T1000 (cell line): ENCODE results near the gene GRM8.
"Not testable (repeated sequence)": the region's sequence is repeated elsewhere in the genome, so short reads cannot be mapped to it uniquely, and the experiment has no call there.

Experiments used
- DNase-seq: peaks from one replicate; lab custom pipeline; 2025; ENCODE audit warnings: mixed read lengths; lab: John Stamatoyannopoulos, UW

The GRM8 gene

DNA sequence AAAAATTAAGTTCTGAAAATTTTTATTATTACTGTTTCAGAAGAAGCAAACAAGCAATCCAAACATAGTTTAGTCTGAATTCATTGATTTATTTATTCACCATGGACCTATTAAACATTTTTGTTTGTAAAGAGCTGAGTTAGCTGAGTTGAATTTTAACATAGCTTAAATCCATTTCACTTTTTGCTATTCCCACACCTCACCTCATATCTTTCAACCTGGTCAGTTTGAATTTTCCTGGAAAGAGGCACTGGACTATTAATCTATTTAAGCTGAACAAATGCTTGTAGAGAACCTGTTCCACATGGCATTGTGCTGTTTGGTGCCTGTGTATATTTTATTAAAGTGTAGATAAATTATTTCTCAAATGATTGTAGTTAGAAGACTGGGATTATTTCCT, 344.2 kb downstream of the GRM8 start:
- not testable (repeated sequence) for DNase-seq

DNA sequence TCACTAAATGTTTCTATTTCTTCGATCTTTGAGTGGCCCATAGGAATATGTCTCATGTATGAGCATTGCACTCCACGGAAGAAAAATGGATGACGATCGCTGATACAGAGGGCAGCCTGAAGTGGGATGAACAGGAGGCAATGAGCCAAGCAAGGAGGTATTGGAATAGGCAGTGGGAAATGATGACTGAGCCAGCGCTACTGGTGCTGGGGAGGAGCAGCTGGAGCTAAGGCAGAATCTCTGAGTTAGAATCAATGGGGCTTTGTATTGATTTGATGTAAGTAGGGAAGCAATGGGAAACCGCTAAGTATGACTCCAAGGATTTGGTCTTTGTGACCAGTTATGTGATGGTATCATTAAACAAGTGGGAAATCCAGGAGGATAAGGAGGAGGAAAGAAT, 345.1 kb downstream of the GRM8 start:
- DNase-seq, result not testable (repeated sequence)

- DNase-seq, result not testable (repeated sequence)
Measured at GRCh38 chr7:126905255-126905654, 347.5 kb downstream of the GRM8 start.

GRCh38 chr7:126901041-126901765, 351.5 kb downstream of the GRM8 start:
- not testable (repeated sequence) for DNase-seq

DNA sequence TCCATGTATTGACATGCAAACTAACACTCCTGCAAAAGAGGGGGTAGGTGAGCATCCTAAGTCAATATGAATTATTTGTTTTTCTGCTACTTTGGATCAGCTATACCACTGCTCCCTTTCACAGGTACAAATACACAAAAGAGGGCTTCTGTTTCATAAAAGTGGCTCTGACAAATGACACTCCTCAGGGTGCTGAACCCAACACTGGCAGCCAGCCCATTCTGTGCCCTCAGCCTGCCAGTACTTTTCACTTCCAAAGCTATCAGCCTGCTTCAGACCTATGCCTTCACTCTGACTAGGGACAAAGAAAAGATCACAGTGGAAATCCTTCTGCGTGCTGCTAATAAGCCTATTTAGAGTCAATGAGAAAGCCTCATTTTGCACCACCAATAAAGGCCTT, 364.8 kb downstream of the GRM8 start:
- DNase-seq, result not testable (repeated sequence)

- not testable (repeated sequence) for DNase-seq
Measured at GRCh38 chr7:126887560-126887959, 365.2 kb downstream of the GRM8 start.

- DNase-seq, result not testable (repeated sequence)
Measured at GRCh38 chr7:126882730-126883129, 370.0 kb downstream of the GRM8 start.

- not testable (repeated sequence) for DNase-seq
Measured at GRCh38 chr7:126881908-126882307, 370.8 kb downstream of the GRM8 start.

DNA sequence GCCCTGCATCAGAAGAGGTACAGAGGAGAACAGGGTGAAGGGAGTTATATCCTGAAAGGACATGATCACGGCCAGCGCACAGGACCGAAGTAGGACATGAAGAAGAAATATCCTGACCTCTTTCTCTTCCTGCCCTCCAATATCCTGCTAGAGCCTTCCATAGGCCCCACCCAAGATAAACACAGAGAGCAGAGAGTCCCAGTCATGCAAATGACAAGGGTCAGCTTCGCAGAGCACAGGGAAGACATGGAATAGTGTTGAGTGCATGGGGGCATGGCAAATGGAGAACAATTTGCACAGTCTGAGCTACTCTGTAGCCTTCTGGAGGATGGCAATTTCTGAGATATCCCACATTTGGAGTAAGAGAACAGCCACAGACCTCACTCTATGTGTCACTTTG, 371.4 kb downstream of the GRM8 start:
- DNase-seq, result no peak

DNA sequence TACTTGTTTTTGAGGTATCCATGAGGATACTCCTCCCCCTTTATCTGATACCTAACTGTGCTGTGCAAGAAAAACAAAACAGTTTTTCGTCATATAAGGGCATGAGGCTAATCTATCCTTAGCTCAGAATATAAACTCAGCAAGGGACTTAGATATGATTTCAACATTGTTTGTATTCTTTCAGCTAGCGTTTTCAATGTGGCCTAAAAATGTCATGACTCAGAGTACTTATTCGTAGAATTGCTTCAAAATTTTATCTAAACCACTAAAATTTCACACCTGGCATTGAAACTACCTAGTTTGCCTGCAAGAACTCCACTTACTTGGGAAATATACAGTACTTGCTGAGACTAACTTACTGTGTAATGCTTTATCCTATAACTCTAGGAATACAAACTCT, 376.2 kb downstream of the GRM8 start:
- DNase-seq, result not testable (repeated sequence)

DNA sequence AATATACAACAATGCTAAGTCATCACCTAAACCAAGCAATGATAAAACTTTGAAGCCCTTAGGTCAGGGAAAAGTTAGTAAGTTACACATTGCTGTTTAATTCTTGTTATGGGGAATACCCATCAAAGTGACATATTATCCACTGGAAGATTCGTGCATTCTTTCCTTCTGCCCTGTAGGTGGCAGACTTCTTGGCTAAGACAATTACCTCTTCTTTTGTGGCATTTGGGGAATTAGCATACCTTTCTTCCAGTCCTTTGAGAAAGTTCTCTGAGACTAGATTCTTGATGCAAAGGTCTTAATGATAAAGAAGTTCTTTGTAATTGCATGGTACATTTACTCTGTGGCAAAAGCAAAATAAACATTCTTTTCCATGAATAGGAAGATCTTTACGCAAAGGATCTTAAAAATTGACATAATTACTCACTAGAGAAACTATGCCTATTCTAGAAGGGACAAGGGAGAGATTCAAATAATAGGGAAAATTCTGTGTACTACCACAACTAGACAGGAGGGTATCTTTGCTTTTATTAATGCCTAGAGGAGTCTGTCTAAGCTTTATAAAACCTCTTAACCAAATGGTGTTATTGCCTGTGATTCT, 395.9 kb downstream of the GRM8 start:
- no peak for DNase-seq

GRCh38 chr7:126845331-126845730, 407.4 kb downstream of the GRM8 start:
- no peak for DNase-seq

- DNase-seq, result no peak
Measured at GRCh38 chr7:126843883-126844282, 408.9 kb downstream of the GRM8 start.

GRCh38 chr7:126843336-126843735, 409.4 kb downstream of the GRM8 start:
- DNase-seq, result no peak

GRCh38 chr7:126842451-126842850, 410.3 kb downstream of the GRM8 start:
- DNase-seq, result no peak

- DNase-seq, result no peak
Measured at GRCh38 chr7:126840869-126841268, 411.9 kb downstream of the GRM8 start.

DNA sequence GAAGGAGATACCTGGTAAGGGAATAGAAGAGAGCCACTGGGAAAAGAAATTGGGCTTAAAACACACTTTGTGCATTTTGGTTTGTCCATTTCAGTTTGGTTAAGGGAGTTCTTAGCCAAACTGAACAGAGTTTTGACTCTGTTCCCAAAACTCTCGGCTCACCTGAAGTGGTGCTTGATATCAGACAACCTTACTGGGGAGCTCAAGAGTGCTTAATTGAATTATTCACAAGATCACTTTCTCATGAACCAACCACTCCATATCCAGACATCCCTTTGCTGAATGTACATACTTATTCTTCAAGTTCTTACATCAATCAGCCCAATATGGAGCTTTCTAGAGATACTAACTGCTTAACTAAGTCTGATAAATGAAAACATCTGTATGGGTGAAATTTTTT, 413.1 kb downstream of the GRM8 start:
- DNase-seq, result no peak

- DNase-seq, result no peak
Measured at GRCh38 chr7:126838194-126838593, 414.5 kb downstream of the GRM8 start.

GRCh38 chr7:126831241-126831640, 421.5 kb downstream of the GRM8 start:
- not testable (repeated sequence) for DNase-seq

DNA sequence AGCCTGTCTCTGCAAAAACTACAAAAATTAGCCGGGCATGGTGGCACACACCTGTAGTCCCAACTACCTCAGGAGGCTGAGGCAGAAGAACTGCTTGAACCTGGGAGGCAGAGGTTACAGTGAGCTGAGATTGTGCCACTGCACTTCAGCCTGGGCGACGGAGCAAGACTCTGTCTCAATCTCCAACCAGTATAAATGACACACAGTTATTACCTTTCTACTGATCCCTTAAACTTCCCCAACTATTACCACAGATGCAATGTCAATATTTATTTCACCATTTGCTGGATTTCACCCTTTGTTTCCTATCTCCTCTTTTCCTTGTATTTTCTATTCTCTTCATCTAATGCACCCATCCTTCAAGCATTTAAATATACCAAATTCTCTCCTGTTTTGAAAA, 431.8 kb downstream of the GRM8 start:
- DNase-seq, result no peak

DNA sequence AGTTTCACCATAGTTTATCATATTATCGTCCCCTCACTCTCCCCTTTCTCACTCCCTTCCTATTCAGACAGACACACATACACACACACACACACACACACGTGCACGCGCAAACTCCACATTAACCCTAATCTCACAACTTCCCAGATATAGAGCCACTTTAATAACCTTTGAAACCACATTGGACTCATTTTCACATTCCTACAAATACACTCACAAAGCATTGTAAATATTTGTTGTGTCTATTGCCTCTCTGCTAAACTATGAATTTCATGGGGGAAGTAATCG, 433.6 kb downstream of the GRM8 start:
- DNase-seq, result no peak

DNA sequence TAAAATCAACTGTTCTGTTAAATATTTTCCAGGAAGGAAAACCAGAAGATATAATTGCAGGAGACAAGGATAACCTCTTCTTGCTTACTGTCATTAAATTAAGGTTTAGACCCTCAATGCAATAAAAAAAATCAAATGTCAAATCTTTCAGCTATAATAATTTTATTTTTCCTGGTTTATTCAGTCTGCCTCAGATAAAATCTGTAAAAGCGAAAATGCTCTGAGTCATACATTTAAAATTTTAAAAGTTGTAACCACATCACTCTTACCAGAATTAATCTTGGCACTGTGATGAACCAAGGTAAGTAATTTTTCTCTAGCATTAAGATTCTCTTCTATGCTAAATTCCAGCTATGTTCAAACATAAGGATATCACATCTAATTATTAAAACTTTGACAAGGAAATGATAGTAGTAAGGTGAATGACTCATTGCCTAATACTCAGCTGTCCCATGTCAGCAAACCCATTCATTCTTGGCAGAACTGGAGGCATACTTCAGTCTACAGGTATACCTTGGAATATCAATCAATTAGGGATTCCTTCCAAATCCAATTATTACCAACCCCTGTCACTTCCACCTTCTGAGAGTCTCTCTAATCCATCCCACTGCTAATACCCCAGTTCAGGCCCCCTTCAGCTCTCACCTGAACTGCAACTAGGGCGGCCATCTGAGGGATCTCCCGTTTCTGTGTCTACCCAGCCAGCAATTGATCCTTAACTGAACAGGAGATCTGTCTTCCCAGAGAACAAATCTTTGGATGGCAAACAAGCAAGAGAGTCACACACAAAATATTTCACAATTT, 434.1 kb downstream of the GRM8 start:
- DNase-seq, result no peak

GRCh38 chr7:126809188-126809587, 443.6 kb downstream of the GRM8 start:
- no peak for DNase-seq
